Ureter (tissue), 1 donor: ENCODE measurements around the gene ELOVL3. TPM values are rescaled to one million over a fixed set of nuclear protein-coding genes. Genes with fewer than 3 reads are reported as not detected.

Experiments used
- DNase-seq: peaks from one replicate; pipeline ENCODE4 v3.0.0-alpha.2; 2020; ENCODE audit warnings: low spot score
- total RNA-seq: library from RNA; stranded (reverse); gene quantifications from one replicate; pipeline ENCODE4 v1.2.4, GENCODE V29; 2023
- donor health status: DM: yes; HTN: yes; CAD: no.

ELOVL3 gene
- total RNA-seq, 1 donor from 2014 or later, result 0.47 TPM

DNA sequence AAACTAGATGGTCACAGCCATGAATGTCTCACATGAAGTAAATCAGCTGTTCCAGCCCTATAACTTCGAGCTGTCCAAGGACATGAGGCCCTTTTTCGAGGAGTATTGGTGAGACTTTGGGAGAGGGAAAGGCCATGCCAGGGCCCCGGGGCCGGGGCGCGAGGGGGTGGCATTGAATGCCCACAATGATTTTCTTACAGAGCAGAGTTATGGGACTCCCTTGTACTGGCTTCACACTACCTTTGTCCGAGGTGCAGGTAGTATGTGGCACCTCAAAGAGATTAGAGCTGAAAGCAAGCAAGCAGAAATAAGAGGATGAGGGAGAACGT is 407 bp downstream of the ELOVL3 start:
- no peak for DNase-seq

DNA sequence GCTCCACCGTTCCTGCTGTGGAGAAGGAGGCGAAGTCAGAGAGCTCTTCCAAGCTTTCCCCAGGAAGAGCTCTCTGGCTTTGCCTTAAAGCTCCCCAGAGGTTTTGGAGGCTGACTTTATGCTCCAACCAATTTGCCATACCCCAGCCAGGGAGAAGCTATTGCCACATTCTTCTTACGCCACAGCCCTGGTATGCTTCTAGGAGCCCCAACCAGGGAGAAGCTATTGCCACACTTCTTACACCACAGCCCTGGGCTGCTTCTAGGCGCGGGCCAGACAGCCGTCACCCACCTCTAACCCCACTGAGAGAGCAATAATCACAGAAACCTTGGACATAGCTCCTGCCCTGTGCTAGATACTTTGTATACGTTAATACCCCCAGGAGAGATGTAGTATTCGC is 951 bp downstream of the ELOVL3 start:
- no peak for DNase-seq

DNA sequence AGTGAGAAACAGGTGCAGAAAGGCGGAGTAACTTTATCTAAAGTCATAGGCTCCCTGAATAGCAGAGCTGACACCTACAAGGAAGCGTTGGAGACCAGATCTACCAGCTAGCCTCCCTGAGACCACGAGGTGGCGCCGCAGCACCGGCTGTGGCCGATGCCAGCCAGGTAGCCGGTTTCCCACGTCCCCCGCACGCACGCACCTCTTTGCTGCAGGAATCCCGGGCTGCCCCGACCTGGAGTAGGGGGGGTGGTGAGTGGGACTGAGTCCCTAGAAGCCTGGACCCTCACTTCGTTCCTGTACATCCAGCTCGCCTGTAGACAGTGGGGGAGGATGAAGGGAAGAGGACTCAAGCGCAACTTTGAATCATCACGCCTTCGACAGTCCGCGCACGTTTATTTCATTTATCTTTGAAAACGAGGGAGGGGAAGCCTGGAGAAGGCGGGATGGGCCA is 3.7 kb downstream of the ELOVL3 start:
- DNase-seq, result peak; percentile 85

DNA sequence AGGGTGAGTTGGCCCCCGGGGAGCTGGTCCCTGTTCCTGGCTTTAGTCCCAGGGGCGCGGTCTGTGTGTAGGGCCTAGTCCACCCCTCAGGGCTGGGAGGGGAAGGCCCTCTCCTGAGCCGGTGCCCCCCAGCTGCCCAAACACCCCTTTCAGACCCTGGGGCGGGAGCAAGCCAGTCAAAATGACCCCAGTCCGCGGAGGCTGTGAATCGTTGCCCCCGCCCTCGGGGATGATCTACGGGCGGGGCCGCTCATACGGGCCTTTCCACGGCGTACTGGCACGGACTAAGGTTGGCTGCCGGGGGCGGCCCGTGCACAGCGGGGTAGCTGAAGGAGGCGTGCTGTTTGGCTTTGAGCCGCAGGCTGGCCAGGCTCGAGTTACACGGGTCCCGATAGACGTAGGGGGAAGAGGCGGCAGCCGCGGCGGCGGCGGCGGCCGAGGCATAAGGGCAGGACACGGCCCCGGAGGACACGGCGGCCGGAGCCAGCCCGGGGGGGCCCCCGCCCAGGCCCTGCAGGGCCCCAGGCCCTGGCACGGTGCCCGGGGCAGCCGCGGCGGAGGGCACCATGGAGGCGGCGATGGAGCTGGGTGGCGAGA is 4.3 kb downstream of the ELOVL3 start:
- no peak for DNase-seq

DNA sequence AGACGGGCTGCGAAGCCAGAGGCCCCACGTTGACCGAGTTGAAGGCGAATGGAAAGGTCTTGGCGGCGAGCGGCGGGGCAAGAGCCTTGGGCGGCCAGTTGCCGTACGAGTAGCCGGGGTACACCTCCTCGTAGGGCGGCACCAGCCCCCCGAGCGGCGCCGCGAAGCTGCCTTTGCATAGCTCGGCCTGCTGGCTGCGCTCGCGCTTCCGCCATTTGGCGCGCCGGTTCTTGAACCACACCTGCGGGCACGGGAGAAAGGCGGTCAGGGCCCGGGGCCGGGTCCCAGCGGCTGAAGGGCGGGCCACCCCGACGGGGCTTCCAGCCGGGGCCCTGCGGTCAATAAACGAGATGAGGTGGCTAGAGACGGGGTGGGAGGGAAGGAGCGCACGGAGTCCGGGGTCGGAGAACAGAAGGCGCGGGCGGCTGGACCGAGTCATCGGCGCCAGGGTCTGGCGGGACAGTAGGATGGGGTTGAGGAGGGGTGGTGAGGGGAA is 4.8 kb downstream of the ELOVL3 start:
- DNase-seq, result no peak

DNA sequence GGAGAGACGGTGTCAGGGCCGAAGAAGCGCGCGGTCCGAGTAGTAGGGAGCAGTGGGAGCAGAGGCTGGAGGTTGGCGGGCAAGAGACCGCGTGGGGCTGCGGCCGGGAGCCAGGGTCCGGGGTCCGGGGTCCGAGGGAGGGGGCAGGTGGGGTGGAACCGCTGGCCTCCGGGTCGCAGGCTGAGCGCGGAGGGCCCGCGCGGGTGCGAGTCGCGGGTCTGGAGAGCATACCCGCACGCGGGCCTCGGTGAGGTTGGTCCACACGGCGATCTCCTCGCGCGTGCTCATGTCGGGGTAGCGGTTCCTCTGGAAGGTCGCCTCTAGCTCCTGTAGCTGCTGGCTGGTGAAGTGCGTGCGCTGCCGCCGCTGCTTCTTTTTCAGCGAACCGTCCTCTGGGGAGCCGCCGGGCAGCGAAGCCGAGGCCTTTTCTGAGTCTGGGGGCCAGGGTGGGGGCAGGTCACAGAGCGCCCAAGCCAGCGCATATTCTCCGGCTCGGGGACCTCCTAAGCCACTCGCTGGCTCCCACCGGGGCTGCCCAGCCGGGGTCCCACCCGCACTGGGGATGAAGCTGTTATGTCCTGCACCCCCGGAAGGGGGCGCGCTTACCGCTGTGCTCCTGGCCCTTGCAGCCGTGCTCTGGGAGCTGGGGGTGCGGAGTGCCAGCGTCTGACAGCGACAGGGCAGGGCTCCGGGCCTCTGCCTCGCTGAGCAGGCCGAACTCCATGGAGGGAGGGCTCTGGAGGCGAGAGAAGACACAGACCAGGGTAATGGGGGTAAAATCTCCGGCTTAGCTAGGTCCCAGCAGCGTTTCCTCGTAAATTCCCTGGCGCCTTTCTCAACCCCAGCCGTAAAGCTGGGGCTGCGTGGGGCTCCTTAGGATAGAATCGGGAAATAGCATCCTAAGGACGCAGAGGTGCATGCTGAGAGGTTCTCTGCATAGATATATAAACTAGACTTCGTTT is 5.5 kb downstream of the ELOVL3 start:
- no peak for DNase-seq

DNA sequence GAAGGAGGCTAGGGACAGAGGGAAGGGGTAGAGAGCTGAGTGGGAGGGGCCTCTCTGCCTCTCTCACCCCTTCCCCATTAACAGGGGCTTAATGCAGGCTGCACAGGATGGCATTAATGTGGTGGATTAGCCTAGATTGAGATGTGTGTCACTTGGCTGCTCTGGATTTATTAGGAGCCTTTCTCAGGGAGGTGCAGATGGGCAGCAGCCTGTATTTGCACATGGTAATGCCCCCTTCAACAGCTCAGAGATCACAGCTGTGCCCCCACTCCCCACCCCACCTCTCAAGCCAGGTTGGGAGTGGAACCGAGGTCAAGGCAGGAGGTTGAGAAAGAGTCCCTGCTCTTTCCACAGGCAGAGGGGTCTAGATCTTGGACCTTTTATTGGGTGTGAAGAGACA is 7.9 kb downstream of the ELOVL3 start:
- no peak for DNase-seq

DNA sequence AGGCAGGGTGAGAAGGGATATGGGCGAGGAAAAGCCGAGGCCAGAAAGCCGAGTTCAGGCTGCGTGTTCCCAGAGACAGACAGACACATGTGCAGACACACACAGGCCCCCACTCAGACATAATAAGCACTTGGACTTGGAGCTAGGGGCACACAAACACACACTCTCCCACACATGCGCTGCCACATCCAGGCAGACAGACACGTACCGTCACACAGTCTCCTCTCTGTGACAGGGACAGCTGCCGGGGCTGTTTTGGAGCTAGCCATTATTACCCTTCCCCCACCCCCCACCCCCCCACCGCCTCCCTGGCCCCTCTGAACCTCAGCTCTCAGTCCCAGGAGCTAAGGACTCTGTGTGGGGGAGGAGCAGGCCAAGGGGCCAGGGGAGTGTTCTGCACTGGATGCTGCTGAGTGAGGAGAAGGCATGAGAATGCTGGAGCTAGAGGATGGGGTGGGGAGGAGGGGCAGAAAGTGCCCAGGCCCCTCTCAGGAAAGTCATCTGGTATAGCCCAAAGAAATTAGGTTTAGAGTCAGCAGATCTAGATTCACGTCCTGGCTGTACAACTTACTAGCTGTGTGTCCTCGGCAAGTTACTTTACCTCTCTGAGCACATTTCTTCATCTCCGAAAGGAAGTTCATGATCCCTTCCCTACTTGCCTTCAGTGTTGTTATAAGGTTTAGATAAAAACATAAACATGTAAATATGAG is 8.9 kb downstream of the ELOVL3 start:
- no peak for DNase-seq

DNA sequence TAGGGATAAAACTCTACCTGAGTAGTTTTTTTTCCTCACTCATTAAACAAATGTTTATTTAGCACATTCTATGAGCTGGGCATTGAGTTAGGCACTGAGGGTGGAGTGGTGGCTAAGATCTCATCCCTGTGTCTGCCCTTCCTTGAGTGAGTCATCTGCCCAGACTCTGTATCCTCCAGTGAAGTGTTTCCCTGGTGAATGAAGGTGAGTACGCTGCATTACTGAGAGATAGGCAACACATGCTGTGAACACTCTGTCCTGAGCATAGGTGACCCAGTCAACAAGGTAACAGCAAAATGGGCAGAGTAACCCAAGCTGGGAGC is 9.5 kb downstream of the ELOVL3 start:
- no peak for DNase-seq

DNA sequence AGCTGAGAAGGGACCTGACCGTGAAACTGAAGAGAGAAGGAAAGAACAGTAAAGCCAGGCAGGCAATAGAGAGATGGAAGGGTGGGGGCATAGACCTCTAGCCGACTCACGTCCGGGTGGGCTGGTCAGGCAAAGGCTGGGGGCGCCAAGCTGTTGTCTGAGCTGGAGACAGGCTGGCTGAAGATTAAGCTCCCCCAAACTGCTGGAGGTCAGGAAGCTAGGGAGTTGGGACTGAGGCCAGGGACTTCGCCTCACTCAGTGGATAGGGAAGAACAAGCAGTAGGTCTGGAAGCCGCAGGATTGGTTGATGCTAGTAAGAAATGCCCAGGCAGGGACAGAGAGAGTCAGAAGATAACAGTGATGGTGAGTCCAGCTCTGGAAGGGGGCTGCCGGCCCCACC is 9.9 kb downstream of the ELOVL3 start:
- DNase-seq, result no peak

DNA sequence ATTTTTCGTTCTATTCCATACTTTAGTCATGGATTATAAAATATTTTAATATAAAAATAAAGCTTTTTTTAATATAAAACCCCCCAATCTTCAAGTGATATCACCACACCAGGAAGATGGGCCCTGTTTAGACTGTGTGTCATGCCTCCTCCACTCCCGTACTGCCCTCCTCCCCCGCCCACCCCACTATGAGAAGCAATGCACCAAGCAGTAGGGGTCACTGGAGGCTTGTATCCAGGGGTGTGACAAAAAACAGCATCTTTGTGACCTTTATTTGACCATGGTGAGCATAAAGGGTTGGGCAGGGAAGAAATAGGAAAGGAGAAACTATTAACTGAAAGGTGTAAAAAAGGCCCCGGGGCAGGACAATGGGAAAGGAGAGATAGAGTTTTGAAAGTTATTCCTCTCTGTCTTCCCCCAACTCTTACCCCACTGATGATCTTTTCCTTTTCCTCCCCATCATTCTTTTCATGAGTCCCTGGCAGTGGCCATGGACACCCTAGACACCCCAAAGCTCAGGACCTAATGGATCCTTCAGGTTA is 11.7 kb downstream of the ELOVL3 start:
- no peak for DNase-seq

DNA sequence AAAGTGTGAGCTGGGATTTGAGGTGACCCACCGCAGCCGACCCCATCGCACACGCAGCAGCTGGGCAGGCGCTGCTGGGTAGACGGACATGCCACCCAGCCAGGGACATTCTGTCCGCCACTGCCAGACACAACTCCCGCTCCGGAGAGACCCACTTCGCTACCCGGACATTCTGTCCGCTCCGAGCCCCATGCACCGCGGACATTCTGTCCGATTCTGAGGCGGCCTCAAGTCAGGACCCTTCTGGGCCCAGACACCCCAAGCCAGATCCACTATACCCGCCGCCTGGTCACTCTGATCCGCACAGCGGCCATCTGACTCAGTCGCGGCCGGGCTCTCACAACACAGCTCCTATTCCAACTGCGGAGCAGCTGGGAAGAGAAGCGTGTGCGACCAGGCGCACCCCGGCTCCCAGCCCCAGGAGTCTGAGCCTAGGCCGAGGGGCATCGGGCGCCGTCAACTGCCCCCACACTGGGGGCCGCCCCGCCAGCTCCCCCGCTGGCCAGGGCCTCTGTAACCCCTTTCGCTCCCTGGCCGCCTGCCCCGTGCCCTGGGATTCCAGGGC is 14.4 kb downstream of the ELOVL3 start:
- DNase-seq, result no peak

DNA sequence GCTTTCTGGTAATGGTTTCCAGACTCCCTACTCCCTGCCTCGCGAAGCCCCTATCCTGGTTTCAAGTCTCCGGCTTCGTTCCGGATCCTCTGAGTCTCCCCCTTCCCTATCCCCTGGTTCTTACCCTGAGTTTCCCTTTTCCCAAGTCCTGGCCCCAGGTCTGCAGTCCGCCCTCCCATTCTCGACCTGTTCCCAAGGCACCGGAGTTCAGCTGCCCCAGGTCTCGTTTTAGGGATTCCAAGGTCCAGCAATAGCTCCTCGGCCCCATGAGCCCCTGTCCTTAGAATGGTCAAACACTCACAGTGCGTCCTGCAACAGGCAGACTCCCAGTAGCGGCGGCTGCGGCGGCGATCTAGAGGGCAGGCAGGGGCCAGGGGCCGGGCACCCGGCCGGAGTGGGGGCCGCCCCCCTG is 14.9 kb downstream of the ELOVL3 start:
- no peak for DNase-seq

DNA sequence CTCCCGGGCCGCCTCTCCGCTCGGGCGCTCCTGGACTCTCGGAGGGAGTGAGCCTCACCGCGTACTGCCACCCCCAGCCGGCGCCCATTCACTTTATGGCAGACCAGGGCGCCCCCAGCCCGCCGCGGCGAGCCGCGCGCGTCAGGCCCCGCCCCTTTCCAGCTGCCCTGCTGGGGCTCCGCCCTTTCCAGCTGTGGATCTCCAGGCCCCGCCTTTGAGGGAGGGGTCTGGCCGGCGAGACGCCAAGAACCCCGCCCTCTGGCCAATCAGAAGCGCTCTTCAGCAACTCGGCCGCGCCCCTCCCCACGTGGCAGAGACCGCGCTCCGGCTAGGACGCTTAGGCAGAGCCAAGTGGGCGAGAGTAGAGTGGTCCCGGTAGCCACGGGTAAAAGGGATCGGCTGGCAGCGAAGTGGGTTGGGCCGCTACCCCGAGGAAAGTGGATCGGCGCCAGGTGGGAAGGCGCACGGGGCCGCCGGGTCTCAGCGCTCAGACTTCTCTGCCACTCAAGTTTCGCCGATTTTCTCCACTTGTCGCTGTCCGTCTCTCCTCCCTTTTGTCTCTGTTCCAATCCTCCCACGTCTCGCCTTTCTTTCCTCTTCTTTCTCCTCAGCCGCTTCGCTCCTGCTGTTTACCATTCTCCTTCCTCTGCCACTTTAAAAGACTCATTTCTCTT is 15.5 kb downstream of the ELOVL3 start, which contains the start of gene PITX3:
Gene PITX3, minus strand, starts transcription at position 69 of the 674 bp plus-strand sequence. CDS start 9,432 bp downstream, outside the sequence.
- peak; percentile 90 for DNase-seq

DNA sequence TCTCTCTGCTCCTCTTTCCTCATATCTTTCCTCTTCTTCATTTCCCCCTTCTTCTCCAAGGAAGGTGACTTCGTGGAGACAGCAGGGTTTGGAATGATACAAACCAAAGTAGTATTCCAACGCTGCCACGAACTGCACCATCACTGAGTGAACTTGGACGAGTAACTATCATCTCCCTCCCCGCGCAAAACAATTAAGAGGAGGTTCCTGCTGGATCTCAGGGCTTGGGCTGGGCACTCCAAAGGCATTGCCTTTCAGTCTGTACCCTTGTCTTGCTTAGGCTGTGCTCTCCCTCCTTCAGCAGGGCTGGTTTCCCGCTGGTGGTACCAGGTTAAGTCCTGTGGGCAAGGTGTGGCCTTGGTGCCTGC is 16.0 kb downstream of the ELOVL3 start:
- DNase-seq, result no peak

DNA sequence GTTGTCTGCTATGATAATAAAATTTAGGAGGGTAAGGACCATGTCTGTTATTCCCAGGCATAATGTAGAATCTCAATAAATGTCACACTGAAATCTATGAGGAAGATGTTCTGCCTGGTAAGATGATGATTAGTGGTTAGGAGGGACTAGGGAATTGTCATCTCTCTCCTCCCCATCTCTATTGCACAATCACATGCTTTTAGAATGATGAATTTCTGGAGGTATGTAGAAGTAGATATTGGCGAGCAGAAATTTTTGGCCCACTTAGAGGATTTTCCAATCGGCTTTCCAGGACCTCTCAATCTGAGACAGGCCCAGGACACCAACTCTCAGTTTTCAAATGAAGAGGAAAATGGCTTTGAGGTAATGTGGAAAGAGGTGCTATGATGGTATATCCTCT is 17.2 kb downstream of the ELOVL3 start:
- no peak for DNase-seq

DNA sequence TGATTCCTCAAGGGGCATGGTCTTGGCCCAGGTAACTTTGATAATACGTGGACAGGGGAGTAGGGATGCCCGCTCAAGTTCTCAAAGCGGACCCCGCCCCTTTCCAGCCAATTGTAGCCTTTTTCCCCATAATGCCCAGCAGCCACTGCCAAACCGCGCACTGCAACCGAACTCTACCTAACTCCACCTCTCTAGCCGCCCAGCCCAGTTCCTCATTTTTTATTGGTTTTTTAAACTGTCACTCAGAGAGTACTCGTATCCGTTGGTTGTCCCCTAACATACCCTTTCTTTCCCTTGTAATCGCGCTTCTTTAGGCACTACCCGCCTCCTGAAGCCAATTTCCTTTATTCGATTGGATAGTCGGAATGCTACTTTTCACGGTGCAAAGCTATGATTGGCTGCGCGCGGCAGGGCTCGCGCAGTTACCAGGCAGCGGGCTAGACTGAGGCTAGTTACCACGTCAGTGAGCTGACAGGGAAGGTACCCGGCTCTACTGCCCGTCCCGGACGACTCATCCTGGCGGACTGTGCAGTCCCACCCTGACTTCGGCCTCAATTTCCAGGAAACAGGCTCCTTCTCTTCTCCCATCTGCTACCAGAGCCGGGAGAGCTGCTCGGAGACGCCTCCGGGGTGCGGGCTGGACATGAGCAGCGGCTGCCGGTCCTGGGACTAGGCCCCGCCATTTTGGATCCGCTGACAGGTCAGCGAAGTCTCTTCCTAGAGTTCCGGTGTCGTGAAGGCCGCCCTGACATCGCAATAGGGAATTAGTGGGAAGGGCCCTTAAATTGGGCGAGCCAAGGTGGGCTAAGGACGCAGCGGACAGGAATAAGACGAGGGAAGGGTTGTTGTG is 19.2 kb downstream of the ELOVL3 start, which contains the start of gene GBF1:
Gene GBF1, plus strand, starts transcription at position 451 of the 850 bp plus-strand sequence. CDS start 13,407 bp downstream, outside the sequence.
- DNase-seq, result peak; percentile 93

DNA sequence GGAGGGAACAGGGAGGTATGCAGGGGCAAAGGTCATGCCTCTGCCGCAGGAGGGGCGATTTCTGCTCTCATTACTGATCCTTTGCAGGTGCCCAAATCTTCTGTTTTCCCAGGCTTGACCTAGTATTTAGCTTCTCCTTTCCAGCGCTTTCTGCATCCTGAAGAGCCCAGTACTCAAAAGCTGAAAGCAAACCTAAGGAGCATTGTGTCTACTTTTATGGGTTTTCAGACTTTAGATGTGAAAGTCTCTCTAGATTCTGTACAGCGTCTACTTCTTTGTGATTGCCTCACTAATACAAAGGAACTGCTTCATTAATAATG is 19.8 kb downstream of the ELOVL3 start:
- DNase-seq, result no peak

DNA sequence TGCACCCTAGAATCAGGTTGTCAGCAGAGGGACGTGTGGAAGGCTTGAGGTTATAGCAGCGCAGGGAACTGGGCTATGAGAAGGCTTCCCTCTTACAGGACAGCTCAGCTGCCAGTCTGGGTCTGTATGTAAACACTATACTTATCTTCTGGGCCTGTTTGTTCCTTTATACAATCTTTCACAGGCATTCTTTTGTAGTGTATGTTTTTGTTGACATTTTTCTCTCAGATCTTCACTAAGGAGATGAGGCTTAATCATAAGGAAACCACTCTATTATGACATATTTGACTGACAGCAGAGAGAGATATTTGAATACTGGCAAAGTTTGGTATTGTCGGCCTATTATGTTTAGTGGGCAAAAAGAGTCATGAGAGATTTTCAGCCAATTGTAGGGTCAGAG is 20.2 kb downstream of the ELOVL3 start:
- DNase-seq, result no peak

DNA sequence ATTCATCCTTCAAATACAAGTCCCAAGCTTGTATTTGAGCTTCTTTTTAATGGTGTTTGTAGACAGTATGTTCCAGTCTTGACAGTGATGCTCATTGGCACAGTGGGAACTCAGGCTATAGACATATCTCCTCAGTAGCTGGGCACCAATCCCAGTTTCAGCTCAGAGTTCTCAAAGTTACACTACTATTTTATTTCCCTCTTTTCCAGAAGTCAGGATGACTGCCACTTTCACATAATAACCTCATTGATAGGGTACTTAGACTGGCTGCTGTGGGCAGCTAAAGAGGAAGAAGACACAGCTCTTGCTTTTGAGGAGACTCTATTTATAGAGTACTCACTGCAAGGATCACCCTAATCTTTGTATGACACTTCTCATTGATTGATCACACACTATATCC is 21.6 kb downstream of the ELOVL3 start:
- no peak for DNase-seq
